NCI-H2081 (cell line): ENCODE measurements around the gene PI4KA.

Source experiments
- DNase-seq, 2 experiments: peaks; one replicate each; lab custom pipeline; 2025; lab: John Stamatoyannopoulos, UW

PI4KA gene

DNA sequence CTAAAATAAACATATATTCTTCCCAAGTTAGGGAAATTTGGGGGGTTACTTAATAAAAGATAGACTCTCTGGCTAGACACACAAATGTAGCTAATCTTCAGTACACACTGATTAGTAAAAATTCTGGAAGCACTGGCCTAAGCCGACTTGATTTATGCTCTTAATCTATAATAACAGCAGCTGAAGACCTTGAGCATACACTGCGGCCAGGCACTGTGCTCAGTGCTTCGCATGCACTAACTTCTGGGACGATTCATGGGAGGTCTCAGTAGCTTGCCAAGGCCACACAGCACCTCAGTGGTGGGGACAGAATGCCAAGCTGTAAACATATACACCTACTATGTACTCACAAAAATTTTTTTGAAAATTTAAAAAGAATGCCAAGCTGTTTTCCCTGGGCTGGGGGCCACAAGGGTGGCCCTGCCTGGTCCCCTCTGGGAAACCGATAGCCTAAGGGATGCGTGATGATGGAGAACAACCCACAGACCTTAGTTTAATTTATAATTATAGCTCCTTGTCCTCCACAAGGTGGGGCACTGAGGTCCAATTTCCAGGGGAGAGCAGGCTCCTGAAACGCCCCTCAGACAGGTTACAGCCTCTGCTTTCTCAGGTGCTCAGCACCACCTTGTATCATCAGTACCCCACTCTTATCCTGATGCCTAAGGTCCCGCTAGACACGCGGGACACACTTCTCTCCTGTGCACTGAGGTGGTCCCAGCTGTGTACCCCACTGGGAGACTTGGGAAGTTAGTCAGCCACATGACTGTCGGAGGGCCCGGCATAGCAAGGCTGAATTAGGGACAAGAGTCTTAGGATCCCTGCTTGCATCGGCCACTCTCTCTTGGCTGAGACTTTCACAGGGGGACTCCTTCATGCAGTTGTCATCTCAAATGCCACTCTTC, 64.6 kb downstream of the PI4KA start:
- no peak for DNase-seq

- DNase-seq, result no peak
Observed at GRCh38 chr22:20792966-20793728, 65.5 kb downstream of the PI4KA start.

GRCh38 chr22:20792221-20792965, 66.2 kb downstream of the PI4KA start:
- no peak for DNase-seq

DNA sequence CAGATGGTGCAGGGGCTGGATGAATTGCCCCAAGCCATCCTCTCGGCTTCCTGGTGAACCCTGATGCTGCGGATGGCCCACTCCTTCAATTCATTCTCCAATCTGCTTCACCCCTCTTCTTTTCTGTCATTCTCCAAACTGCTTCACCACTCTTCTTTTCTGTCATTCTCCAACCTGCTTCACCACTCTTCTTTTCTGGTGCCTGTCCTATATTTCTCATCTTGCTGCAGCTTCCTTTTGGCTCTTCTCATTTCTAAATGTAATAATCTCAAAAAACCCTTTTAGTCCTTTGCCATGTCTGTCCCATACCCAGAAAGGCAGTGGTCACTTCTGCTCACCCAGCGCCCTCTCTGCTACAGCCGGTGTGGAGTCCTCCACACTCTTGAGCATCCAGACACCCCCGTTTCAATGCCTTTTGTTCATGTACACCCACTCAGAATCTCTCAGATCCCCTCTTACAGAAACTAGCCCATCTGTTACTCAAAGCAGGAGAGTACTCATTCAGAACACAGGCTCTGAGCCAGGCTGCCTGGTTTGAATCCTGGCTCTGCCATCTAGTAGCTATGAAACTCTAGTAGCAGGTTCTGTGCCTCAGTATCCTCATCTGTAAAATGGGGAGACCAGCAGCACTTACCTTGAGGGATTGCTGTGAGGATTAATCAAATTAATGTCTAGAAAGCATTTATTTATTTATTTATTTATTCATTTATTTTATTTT, 69.8 kb downstream of the PI4KA start:
- DNase-seq, result no peak

DNA sequence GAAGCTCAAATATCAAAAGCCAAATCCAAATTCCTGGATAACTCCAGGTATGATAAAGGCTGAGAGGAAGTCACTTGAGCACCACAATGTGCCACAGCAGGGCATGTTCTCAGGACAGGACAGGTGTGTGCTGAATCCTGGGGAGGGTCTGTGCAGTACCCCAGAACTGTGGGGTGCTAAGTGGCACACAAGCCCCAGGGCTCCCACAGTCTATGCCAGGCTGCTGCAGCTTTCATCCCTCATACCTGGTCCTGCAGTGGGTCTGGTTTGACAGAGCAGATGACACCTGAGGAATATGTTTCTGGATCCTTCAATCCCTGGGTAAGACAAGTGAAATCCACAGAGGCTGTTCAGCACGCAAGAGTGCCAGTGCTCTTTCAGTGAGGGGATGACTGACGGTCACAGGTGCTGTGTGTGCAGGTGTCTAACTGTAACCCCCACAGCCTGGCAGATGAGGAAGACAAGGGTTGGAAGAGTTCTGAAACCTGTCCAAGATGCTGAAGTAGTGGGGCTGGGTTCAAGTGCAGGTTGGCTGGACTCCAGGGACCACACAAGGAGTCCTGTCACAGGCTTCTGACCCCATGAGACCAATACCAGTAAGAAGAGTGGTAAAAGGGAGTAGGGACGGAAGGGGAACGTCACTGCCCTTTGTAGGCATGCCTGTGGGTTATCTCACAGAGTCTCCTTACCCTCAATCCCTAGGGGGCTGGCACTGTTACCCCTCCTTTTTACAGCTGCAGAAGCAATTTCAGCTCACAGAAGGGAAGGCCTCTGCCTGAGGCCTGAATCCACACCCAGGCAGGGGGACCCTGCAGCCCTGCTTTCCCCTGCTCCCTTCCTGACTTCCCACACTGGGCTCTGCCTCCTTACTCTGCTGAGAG, 70.6 kb downstream of the PI4KA start:
- DNase-seq, result no peak

- DNase-seq, result no peak
Observed at GRCh38 chr22:20787223-20787622, 71.4 kb downstream of the PI4KA start.

GRCh38 chr22:20786536-20786979, 72.1 kb downstream of the PI4KA start:
- no peak for DNase-seq

DNA sequence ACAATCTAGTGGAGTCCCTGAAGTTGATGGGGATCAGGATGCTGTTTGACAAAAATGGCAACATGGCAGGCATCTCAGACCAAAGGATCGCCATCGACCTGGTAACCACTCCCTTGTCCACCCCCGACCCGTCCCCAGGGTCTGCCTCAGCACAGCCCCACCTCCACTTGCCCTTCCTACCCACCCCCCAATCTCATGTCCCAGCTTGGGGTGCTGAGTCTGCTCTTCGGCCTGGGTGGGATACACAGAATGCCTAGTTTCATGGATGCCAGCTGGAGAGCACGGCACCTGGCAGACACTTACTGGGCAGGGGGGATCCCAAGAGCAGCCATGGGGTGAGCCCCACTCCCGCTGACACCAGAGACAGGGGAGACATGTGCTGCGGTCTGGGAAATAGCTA, 72.6 kb downstream of the PI4KA start:
- no peak for DNase-seq

DNA sequence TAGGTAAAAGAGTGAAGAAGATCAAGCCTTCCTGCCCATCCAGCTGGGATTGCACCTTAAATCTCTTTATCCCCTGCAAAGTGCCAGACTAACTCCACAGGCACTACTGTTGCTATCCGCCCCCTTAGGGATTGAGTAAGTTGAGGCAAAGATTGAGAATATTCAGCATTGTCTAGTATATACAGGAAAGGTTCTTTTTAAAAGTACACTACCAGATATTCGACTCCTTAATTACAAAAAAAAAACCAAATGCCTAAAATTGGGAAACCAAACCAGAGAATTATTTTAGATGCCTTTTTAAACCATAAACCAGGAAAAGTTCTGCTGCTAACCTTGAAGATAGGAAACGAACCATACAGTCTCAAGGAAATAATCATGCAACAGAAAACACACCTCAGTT, 73.2 kb downstream of the PI4KA start:
- no peak for DNase-seq

- peak in 1 of 2 experiments; percentile 63 for DNase-seq
Observed at GRCh38 chr22:20783844-20784723, 74.5 kb downstream of the PI4KA start.

DNA sequence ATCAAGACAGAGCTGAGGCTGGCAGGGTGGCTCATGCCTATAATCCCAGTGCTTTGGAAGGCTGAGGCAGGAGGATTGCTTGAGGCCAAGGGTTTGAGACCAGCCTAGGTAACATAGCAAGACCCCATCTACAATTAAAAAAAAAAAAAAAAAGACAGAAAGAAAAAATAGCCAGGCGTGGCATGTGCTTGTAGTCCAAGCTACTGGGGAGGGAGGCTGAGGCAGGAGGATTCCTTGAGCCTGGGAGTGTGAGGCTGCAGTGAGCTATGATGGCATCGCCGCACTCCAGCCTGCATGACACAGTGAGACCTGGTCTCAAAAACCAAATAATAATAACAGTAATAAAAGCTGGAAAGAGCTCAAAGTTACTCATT, 75.3 kb downstream of the PI4KA start:
- DNase-seq, result no peak

DNA sequence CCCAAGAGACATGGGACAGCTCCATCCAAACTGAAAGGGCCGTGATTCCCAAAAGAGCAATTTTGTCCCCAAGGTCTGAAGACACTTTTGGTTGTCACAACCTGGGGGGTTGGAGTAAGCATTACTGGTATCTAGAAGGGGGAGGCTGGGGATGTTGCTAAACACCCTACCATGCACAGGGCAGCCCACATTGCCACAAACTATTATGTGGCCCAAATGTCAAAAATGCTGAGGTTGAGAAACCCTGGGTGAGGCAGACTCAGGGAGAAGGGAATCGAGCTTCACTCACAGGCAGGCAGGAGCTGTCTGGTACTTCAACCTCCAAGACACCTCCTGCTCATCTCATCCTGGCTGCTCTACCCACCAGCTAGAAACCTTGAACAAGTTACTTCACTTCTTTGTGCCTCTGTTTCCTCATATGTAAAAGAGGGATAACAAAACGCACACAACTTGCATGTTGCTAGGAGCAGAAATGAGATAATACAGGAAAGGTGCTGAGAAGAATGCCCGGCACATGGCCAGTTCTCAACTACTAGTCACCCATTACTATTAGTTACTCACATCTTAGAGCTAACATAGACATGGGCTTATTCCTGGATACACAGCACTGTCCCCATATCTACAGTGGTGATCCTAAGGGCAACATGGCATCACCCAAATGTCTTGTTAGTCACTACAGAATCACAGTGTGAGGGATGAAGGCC, 75.9 kb downstream of the PI4KA start:
- no peak for DNase-seq

GRCh38 chr22:20782083-20782482, 76.5 kb downstream of the PI4KA start:
- DNase-seq, result no peak

DNA sequence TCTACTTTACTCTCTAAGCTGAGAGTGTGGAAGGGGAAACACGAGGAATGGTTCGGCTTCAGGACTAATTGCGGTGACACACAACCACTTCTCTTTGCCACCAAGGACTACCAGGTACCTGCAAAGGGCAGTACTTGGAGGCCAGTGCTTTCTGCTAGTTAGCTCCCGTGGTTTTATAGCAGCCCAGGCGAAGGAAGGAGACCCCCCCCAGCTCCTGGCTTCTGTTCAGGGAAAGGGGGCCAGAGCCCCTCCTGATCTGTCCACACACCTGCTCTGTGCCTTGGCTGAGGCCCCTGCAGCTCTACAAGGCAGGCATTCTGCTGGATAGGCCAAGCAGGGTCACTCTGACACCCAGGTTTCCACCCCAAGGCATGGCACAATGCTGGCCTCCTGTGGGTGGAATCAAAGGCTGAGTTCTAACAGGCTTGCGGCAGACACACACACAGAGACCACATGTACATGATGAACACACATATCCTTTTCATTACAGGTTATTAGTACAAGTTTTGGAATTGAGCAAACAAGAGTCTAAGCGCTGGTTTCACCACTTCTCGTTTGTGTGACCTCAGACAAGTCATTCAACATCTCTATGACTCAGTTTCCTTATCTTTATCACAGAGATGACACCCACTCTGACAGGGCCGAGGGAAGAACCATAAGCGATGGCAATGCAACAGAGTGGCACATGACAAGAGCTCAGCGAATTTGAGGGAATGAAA, 77.2 kb downstream of the PI4KA start:
- DNase-seq, result peak in 1 of 2 experiments; percentile 21

- DNase-seq, result no peak
Observed at GRCh38 chr22:20779818-20780158, 78.8 kb downstream of the PI4KA start.

GRCh38 chr22:20779014-20779817, 79.4 kb downstream of the PI4KA start:
- DNase-seq, result no peak

DNA sequence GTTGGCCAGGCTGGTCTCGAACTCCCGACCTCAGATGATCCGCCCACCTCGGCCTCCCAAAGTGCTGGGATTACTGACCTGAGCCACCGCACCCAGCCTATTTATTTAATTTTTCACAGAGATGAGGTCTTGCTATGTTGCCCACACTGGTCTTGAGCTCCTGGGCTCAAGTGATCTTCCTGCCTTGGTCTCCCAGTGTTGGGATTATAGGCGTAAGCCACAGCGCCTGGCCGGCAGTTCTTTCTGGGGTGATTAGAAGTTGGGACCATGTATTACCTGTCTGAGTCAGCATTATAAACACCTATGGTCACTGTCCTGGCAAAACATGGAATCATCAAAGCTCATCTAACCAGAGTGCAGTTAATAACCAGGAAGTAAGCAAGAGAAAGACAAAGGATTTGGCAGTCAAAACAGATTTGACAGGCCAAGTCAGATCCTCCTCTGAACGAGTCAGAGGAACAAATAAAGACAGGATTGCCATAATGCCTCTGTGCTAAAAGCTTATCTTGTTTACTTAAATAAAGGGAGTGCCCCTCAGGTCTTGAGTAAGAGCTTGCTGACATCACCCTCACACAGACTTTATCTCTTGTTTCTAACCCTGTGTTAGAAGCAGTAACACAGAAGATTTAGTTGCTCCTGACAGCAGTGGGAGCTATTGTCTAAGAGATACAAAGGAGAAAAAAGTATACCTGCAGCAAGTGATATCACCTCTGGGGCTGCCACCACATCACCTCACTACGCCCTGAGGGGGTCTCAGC, 81.0 kb downstream of the PI4KA start:
- DNase-seq, result peak; percentile 39 to 68
